GM23338 (cell line): ENCODE measurements around the gene HIP1. TPM values are rescaled to one million over a fixed set of nuclear protein-coding genes. Genes with fewer than 3 reads are reported as not detected.

ENCODE experiments used
- ATAC-seq: fragments of 200-7000 bp; cut with Tn5 transposase; 3 replicates; pipeline ENCODE4 v1.9.1; 2020
- DNase-seq: peaks from one replicate; pipeline ENCODE4 v3.0.0-alpha.2; 2015; ENCODE audit warnings: low spot score
- H2AFZ ChIP-seq: fragments of 200-600 bp; sonication (generic); 2 replicates; pipeline ENCODE4 v1.8.0; 2016; ENCODE audit warnings: antibody characterized with exemption, mild to moderate bottlenecking, moderate library complexity
- H3F3A ChIP-seq: fragments of 200-600 bp; sonication (generic); replicated peaks from 2 replicates; pipeline ENCODE4 v1.8.0; 2017; ENCODE audit warnings: antibody characterized with exemption, mixed run types, low read depth
- H3K27ac ChIP-seq: fragments of 200-600 bp; sonication (generic); 2 replicates; pipeline ENCODE4 v1.6.1; 2016; ENCODE audit warnings: low read depth
- H3K27me3 ChIP-seq: fragments of 200-600 bp; sonication (generic); 2 replicates; pipeline ENCODE4 v1.8.0; 2016; ENCODE audit warnings: mild to moderate bottlenecking, mixed run types, moderate library complexity; ENCODE audit not compliant: insufficient read depth
- H3K36me3 ChIP-seq: fragments of 200-600 bp; sonication (generic); 2 replicates; pipeline ENCODE4 v1.8.0; 2016; ENCODE audit warnings: mild to moderate bottlenecking; ENCODE audit not compliant: insufficient read depth
- H3K4me1 ChIP-seq: fragments of 200-600 bp; sonication (generic); 2 replicates; pipeline ENCODE4 v1.8.0; 2016; ENCODE audit warnings: mild to moderate bottlenecking, moderate library complexity; ENCODE audit not compliant: insufficient read depth
- H3K4me2 ChIP-seq: fragments of 200-600 bp; sonication (generic); 2 replicates; pipeline ENCODE4 v1.7.1; 2017; ENCODE audit warnings: mixed run types
- H3K4me3 ChIP-seq: fragments of 200-600 bp; sonication (generic); 2 replicates; pipeline ENCODE4 v1.6.1; 2016; ENCODE audit warnings: mixed run types
- H3K79me2 ChIP-seq: fragments of 200-600 bp; sonication (generic); replicated peaks from 2 replicates; pipeline ENCODE4 v1.8.0; 2017; ENCODE audit warnings: mild to moderate bottlenecking; ENCODE audit not compliant: insufficient read depth
- H3K9me2 ChIP-seq: fragments of 200-600 bp; sonication (generic); 2 replicates; pipeline ENCODE4 v1.8.0; 2017; ENCODE audit not compliant: insufficient read depth
- H4K20me1 ChIP-seq: fragments of 200-600 bp; sonication (generic); replicated peaks from 2 replicates; pipeline ENCODE4 v1.8.0; 2017; ENCODE audit warnings: mild to moderate bottlenecking; ENCODE audit not compliant: insufficient read depth
- H3K27ac Mint-ChIP-seq: 2 replicates; pipeline ENCODE4 v1.8.0; 2020; ENCODE audit warnings: inconsistent platforms, mild to moderate bottlenecking, moderate library complexity, mixed read lengths
- H3K27me3 Mint-ChIP-seq: 3 replicates; pipeline ENCODE4 v1.8.0; 2022; ENCODE audit warnings: low read depth, mild to moderate bottlenecking, moderate library complexity, mixed read lengths, inconsistent platforms; ENCODE audit not compliant: insufficient read depth, poor library complexity
- H3K36me3 Mint-ChIP-seq: 3 replicates; pipeline ENCODE4 v1.8.0; 2021; ENCODE audit warnings: low read depth, mild to moderate bottlenecking, inconsistent platforms, moderate library complexity, mixed read lengths
- H3K4me1 Mint-ChIP-seq: 3 replicates; pipeline ENCODE4 v1.8.0; 2020; ENCODE audit warnings: mild to moderate bottlenecking, inconsistent platforms, mixed read lengths
- H3K4me3 Mint-ChIP-seq: 3 replicates; pipeline ENCODE4 v1.8.0; 2021; ENCODE audit warnings: moderate library complexity, mild to moderate bottlenecking, inconsistent platforms, mixed read lengths
- H3K9me3 Mint-ChIP-seq: 3 replicates; pipeline ENCODE4 v1.8.0; 2020; ENCODE audit warnings: moderate library complexity, mild to moderate bottlenecking, inconsistent platforms, mixed read lengths
- CREB1 ChIP-seq: fragments of 250-450 bp; sonication (Bioruptor Pico); IDR thresholded peaks from 2 replicates; pipeline ENCODE4 v1.5.0; 2020; ENCODE audit warnings: low read depth, mild to moderate bottlenecking, moderate library complexity
- CTCF ChIP-seq, 2 experiments: fragments of 200-600 bp in 1 of 2; sonication (generic) in 1 of 2; conservative IDR thresholded peaks; 2 replicates each; pipeline versions ENCODE4 v1.5.1 to v1.6.1; 2016 to 2017; ENCODE audit warnings: antibody characterized with exemption in 2 of 2, low read depth in 2 of 2, mild to moderate bottlenecking in 2 of 2, moderate library complexity in 1 of 2
- EZH2 ChIP-seq: fragments of 200-600 bp; sonication (generic); IDR thresholded peaks from one replicate; pipeline ENCODE4 v1.8.0; 2017; ENCODE audit warnings: antibody characterized with exemption, mild to moderate bottlenecking, low read depth; ENCODE audit not compliant: unreplicated experiment
- NANOG ChIP-seq: IDR thresholded peaks from 2 replicates; pipeline ENCODE4 v1.6.1; 2016; ENCODE audit warnings: antibody characterized with exemption, borderline replicate concordance
- POLR2AphosphoS5 ChIP-seq: IDR thresholded peaks from 2 replicates; pipeline ENCODE4 v1.6.1; 2016; ENCODE audit warnings: antibody characterized with exemption, low read depth
- ZNF114 ChIP-seq: fragments of 250-450 bp; sonication (Bioruptor Pico); IDR thresholded peaks from 2 replicates; pipeline ENCODE4 v1.5.0; 2020; ENCODE audit warnings: mild to moderate bottlenecking, moderate library complexity
- ZNF331 ChIP-seq: fragments of 250-450 bp; sonication (Bioruptor Pico); IDR thresholded peaks from 2 replicates; pipeline ENCODE4 v1.5.0; 2020; ENCODE audit warnings: low read depth, mild to moderate bottlenecking, moderate library complexity
- ZNF462 ChIP-seq: fragments of 250-450 bp; sonication (Bioruptor Pico); IDR thresholded peaks from 2 replicates; pipeline ENCODE4 v1.5.0; 2020; ENCODE audit warnings: mild to moderate bottlenecking, moderate library complexity
- polyA plus RNA-seq: library from polyadenylated mRNA; unstranded; fragments of >200 nt; fragmentation: Nextera tagmentation; extraction: Ambion mirVana; gene quantifications from 2 replicates; pipeline ENCODE4 v1.2.1, GENCODE V29; 2016
- total RNA-seq: library from RNA; depleted of rRNA; stranded (reverse); fragments of >200 nt; shearing (Covaris generic); gene quantifications from 2 replicates; pipeline ENCODE4 v1.2.3, GENCODE V29; 2014
- TF ChIP-seq, protein P1 (sequence below): IDR thresholded peaks from 2 replicates; pipeline ENCODE4 v1.6.1; 2016; ENCODE audit warnings: antibody characterized with exemption

The HIP1 gene
- total and polyA plus RNA-seq, 2 experiments from 2014 or later = 24.9 to 80.8 TPM

DNA sequence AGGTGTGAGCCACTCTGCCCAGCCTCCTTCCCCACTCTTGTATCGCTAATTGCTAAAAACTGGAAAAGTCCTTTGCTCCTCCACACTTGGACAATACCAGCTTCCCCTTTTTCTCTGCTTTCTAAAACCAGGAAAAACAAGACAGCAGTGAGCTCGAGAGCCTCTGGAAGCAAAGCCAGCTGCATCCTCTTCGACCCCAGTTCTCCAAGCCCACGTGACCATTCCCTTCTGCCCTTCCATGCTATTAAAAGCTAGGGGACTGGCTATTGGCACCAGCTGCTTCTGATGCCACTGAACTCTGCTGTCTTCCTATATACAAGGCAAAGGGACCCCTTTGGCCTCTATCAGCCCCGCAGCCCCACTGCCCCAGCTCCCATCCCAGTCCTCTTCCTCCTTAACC lies 154.4 kb downstream of the HIP1 start:
- no peak for DNase-seq
- H2AFZ ChIP-seq = no peak overlapping the region
- no peaks in the 10 kb centered on the region for H3K27me3 ChIP-seq
- no peaks in the 10 kb centered on the region for H3K79me2 ChIP-seq
- ATAC-seq = no peak
- peaks cover 15% of the 10 kb centered on the region for H3K27me3 Mint-ChIP-seq
- no peak overlapping the region for H3K4me3 Mint-ChIP-seq
- no peaks in the 10 kb centered on the region for H3K9me2 ChIP-seq
- H3K4me1 ChIP-seq = no peaks in the 10 kb centered on the region
- H3K36me3 Mint-ChIP-seq = peaks cover 97% of the 10 kb centered on the region
- 0 out of 2 replicates have a peak, but pooled peaks cover 3% of the 10 kb centered on the region for H4K20me1 ChIP-seq
- H3F3A ChIP-seq = 0 out of 2 replicates have a peak, but pooled peaks cover 7% of the 10 kb centered on the region
- H3K4me1 Mint-ChIP-seq = no peaks in the 10 kb centered on the region
- TF ChIP-seq ZNF331 (CRISPR knock-in tag) = no peak
- TF ChIP-seq CTCF (conservative IDR thresholded peaks at IDR 0.05; ENCODE audit: low read depth in 2 of 2) = no peak
- no peak for TF ChIP-seq CREB1 (CRISPR knock-in tag)
- TF ChIP-seq EZH2 = no peak
- TF ChIP-seq ZNF114 (CRISPR knock-in tag) = no peak
- no peak for TF ChIP-seq NANOG
- TF ChIP-seq, protein P1, sequence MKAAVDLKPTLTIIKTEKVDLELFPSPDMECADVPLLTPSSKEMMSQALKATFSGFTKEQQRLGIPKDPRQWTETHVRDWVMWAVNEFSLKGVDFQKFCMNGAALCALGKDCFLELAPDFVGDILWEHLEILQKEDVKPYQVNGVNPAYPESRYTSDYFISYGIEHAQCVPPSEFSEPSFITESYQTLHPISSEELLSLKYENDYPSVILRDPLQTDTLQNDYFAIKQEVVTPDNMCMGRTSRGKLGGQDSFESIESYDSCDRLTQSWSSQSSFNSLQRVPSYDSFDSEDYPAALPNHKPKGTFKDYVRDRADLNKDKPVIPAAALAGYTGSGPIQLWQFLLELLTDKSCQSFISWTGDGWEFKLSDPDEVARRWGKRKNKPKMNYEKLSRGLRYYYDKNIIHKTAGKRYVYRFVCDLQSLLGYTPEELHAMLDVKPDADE = no peak
- TF ChIP-seq POLR2AphosphoS5 = no peak
- no peak overlapping the region for H3K4me2 ChIP-seq
- H3K36me3 ChIP-seq = peaks cover 28% of the 10 kb centered on the region
- no peak overlapping the region for H3K4me3 ChIP-seq
- no peak overlapping the region; the same call in 1 of the 2 replicates for H3K27ac ChIP-seq
- no peaks in the 10 kb centered on the region; the same call in 1 of the 3 replicates for H3K9me3 Mint-ChIP-seq
- H3K27ac Mint-ChIP-seq = no peak overlapping the region; the same call in 1 of the 2 replicates

GRCh38 chr7:75583255-75583654 lies 155.5 kb downstream of the HIP1 start:
- Mint-ChIP-seq H3K9me3 (no peaks in the 10 kb centered on the region; the same call in 1 of the 3 replicates), H3K36me3 (peaks cover 92% of the 10 kb centered on the region), H3K27me3 (peaks cover 15% of the 10 kb centered on the region), H3K4me1 (no peaks in the 10 kb centered on the region), H3K4me3 (no peak overlapping the region), H3K27ac (no peak overlapping the region)
- Histone ChIP-seq H3K4me1 (no peaks in the 10 kb centered on the region), H2AFZ (no peak overlapping the region), H3K9me2 (no peaks in the 10 kb centered on the region), H3K36me3 (peaks cover 30% of the 10 kb centered on the region), H3K79me2 (no peaks in the 10 kb centered on the region), H3F3A (0 out of 2 replicates have a peak, but pooled peaks cover 10% of the 10 kb centered on the region), H4K20me1 (0 out of 2 replicates have a peak, but pooled peaks cover under 1% of the 10 kb centered on the region), H3K27ac (no peak overlapping the region), H3K4me2 (no peak overlapping the region), H3K4me3 (no peak overlapping the region), H3K27me3 (no peaks in the 10 kb centered on the region)
- DNase-seq (no peak), ATAC-seq (no peak)
- TF ChIP-seq EZH2 (no peak), CTCF (conservative IDR thresholded peaks at IDR 0.05; ENCODE audit: low read depth in 2 of 2) (no peak), ZNF462 (CRISPR knock-in tag) (no peak)
- TF ChIP-seq, protein P1 = no peak
